ENCODE data around the gene PLXND1.

DNA sequence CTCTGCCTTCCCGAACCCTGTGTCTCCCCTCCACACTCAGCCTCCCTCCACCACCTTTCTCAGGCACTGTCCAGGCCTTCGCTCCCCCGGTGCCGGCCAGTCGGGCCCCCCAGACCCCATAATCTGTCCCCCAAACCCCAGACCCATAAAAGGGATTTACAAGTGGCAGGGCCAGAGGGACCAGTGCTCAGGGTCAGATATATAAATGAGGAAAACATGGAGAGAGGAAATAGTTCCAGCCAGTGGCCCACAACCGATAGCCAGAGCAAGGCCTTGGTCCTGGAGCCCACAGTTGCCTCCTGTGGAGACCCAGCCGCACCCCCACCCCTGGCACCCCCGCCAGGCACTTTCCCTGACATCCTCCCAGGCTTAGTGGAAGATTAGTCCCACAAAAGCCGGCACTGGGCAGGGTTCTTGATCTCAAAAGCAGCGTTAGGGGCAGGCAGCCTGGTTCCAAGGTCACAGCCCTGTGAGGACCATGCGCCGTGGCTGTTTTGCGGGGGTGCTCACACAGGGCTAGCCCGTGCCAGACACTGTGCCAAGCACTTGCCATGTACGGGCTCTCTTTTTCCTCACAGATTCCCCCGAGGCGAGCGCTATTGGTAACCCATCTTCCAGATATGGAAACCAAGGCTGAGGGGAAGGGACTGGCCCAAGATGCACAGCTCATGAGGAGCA is 1.1 kb upstream of the PLXND1 start:
- TF ChIP-seq, protein P1, sequence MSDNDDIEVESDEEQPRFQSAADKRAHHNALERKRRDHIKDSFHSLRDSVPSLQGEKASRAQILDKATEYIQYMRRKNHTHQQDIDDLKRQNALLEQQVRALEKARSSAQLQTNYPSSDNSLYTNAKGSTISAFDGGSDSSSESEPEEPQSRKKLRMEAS (IDR thresholded peaks at IDR 0.05; ENCODE audit: low read depth, low read length): no peak
- TF ChIP-seq, protein P2, sequence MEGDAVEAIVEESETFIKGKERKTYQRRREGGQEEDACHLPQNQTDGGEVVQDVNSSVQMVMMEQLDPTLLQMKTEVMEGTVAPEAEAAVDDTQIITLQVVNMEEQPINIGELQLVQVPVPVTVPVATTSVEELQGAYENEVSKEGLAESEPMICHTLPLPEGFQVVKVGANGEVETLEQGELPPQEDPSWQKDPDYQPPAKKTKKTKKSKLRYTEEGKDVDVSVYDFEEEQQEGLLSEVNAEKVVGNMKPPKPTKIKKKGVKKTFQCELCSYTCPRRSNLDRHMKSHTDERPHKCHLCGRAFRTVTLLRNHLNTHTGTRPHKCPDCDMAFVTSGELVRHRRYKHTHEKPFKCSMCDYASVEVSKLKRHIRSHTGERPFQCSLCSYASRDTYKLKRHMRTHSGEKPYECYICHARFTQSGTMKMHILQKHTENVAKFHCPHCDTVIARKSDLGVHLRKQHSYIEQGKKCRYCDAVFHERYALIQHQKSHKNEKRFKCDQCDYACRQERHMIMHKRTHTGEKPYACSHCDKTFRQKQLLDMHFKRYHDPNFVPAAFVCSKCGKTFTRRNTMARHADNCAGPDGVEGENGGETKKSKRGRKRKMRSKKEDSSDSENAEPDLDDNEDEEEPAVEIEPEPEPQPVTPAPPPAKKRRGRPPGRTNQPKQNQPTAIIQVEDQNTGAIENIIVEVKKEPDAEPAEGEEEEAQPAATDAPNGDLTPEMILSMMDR (IDR thresholded peaks at IDR 0.05; ENCODE audit: low read depth, low read length): no peak
- TF ChIP-seq POLR2A (IDR thresholded peaks at IDR 0.05; ENCODE audit: extremely low read depth, insufficient read length): no peak

Measured in NB4 (cell line).